ENCODE results near the gene KCTD2.

Gene KCTD2

DNA sequence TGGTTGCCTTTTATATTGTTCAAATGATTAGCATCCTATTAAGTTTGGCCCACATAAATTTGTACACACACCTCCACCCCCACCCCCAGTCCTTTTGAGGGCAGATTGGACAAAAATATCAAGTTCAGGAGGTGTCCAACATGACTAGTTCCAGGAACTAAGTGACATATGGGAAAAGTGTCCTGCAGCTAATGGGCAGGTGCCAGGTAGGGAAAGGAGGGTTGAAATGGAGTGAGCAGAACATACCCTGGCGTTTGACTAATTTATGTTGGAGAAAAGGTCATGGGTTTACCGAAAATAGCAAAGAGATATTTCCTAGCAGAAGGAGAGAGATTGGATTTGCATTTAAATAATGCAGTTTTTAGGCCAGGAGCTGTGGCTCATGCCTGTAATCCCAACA, 4.9 kb downstream of the KCTD2 start:
- DNase-seq (ENCODE audit: low read depth, low spot score) = no peak
- Histone ChIP-seq H3K9me3 (ENCODE audit: control insufficient read depth, insufficient read depth, low read length) (no peaks in the 10 kb centered on the region), H3K36me3 (ENCODE audit: control insufficient read depth, insufficient read depth, low read length) (peaks cover 13% of the 10 kb centered on the region; the same call in 1 of the 2 replicates), H3K4me3 (ENCODE audit: low read length) (no peak overlapping the region), H3K4me1 (ENCODE audit: control insufficient read depth, insufficient read depth, low read length) (no peaks in the 10 kb centered on the region), H3K27me3 (ENCODE audit: control insufficient read depth, insufficient read depth, low read length) (no peaks in the 10 kb centered on the region), H3K27ac (ENCODE audit: low read length) (no peak overlapping the region)
- WGBS (ENCODE audit: insufficient coverage, insufficient read length) = no CpG with 5 or more reads among the region's 2 CpGs

GRCh38 chr17:75059369-75060345, 12.6 kb downstream of the KCTD2 start:
- Histone ChIP-seq H3K4me1 (ENCODE audit: control insufficient read depth, insufficient read depth, low read length) (no peaks in the 10 kb centered on the region), H3K4me3 (ENCODE audit: low read length) (no peak overlapping the region), H3K9me3 (ENCODE audit: control insufficient read depth, insufficient read depth, low read length) (no peaks in the 10 kb centered on the region), H3K36me3 (ENCODE audit: control insufficient read depth, insufficient read depth, low read length) (peaks cover 21% of the 10 kb centered on the region), H3K27me3 (ENCODE audit: control insufficient read depth, insufficient read depth, low read length) (no peaks in the 10 kb centered on the region), H3K27ac (ENCODE audit: low read length) (no peak overlapping the region)
- no CpG with 5 or more reads among the region's 25 CpGs for WGBS (ENCODE audit: insufficient coverage, insufficient read length)
- no peak for DNase-seq (ENCODE audit: low read depth, low spot score)

DNA sequence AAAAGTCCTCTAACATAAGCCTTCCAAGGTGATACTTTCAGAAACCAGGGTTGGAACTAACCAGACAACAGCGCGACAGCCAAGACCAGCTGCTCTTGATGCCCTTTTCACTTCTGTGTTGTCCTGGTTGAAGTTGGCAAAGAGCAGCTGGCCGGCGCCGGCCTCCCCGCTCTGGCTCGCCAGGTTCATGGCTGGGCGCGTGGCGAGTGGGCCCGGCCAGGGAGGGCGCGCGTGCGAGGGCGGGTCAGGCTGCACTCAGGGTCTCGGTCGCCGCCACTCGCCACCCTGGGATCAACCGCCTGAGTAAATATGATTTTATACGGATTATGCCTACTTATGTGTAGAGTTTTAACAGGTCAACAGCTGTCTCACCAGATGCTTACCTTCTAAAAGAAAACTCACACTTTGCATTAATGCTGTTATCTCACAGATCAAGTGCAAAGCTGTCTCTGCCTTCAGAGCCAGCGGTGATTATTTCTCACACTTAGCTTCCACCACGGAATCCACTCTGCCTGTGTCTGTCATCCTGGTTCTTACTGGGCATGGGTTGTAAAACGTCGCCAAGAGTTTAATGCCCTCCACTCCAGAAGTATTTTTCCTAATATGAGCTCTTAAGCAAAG, 13.5 kb downstream of the KCTD2 start:
- Histone ChIP-seq H3K27ac (ENCODE audit: low read length) (no peak overlapping the region), H3K9me3 (ENCODE audit: control insufficient read depth, insufficient read depth, low read length) (no peaks in the 10 kb centered on the region), H3K4me3 (ENCODE audit: low read length) (no peak overlapping the region), H3K4me1 (ENCODE audit: control insufficient read depth, insufficient read depth, low read length) (no peaks in the 10 kb centered on the region), H3K36me3 (ENCODE audit: control insufficient read depth, insufficient read depth, low read length) (peaks cover 21% of the 10 kb centered on the region), H3K27me3 (ENCODE audit: control insufficient read depth, insufficient read depth, low read length) (no peaks in the 10 kb centered on the region)
- WGBS (ENCODE audit: insufficient coverage, insufficient read length) = no CpG with 5 or more reads among the region's 26 CpGs
- no peak for DNase-seq (ENCODE audit: low read depth, low spot score)

- Histone ChIP-seq H3K27ac (ENCODE audit: low read length) (no peak overlapping the region), H3K36me3 (ENCODE audit: control insufficient read depth, insufficient read depth, low read length) (peaks cover 21% of the 10 kb centered on the region), H3K4me3 (ENCODE audit: low read length) (no peak overlapping the region), H3K9me3 (ENCODE audit: control insufficient read depth, insufficient read depth, low read length) (no peaks in the 10 kb centered on the region), H3K4me1 (ENCODE audit: control insufficient read depth, insufficient read depth, low read length) (no peaks in the 10 kb centered on the region), H3K27me3 (ENCODE audit: control insufficient read depth, insufficient read depth, low read length) (no peaks in the 10 kb centered on the region)
- WGBS (ENCODE audit: insufficient coverage, insufficient read length) = no CpG with 5 or more reads among the region's 10 CpGs
- no peak for DNase-seq (ENCODE audit: low read depth, low spot score)
These were observed 14.0 kb downstream of the KCTD2 start for GRCh38 chr17:75061055-75061438.

- Histone ChIP-seq H3K4me1 (ENCODE audit: control insufficient read depth, insufficient read depth, low read length) (no peaks in the 10 kb centered on the region), H3K27me3 (ENCODE audit: control insufficient read depth, insufficient read depth, low read length) (no peaks in the 10 kb centered on the region), H3K36me3 (ENCODE audit: control insufficient read depth, insufficient read depth, low read length) (peaks cover 21% of the 10 kb centered on the region), H3K4me3 (ENCODE audit: low read length) (no peak overlapping the region), H3K27ac (ENCODE audit: low read length) (no peak overlapping the region), H3K9me3 (ENCODE audit: control insufficient read depth, insufficient read depth, low read length) (no peaks in the 10 kb centered on the region)
- no CpG with 5 or more reads among the region's 8 CpGs for WGBS (ENCODE audit: insufficient coverage, insufficient read length)
- DNase-seq (ENCODE audit: low read depth, low spot score) = no peak
These were observed 14.6 kb downstream of the KCTD2 start for GRCh38 chr17:75061618-75062017.

GRCh38 chr17:75063201-75063600, 16.2 kb downstream of the KCTD2 start:
- Histone ChIP-seq H3K9me3 (ENCODE audit: control insufficient read depth, insufficient read depth, low read length) (no peaks in the 10 kb centered on the region), H3K27ac (ENCODE audit: low read length) (no peak overlapping the region), H3K4me1 (ENCODE audit: control insufficient read depth, insufficient read depth, low read length) (no peaks in the 10 kb centered on the region), H3K27me3 (ENCODE audit: control insufficient read depth, insufficient read depth, low read length) (no peaks in the 10 kb centered on the region), H3K4me3 (ENCODE audit: low read length) (no peak overlapping the region), H3K36me3 (ENCODE audit: control insufficient read depth, insufficient read depth, low read length) (peaks cover 21% of the 10 kb centered on the region)
- no CpG with 5 or more reads among the region's 13 CpGs for WGBS (ENCODE audit: insufficient coverage, insufficient read length)
- no peak for DNase-seq (ENCODE audit: low read depth, low spot score)

DNA sequence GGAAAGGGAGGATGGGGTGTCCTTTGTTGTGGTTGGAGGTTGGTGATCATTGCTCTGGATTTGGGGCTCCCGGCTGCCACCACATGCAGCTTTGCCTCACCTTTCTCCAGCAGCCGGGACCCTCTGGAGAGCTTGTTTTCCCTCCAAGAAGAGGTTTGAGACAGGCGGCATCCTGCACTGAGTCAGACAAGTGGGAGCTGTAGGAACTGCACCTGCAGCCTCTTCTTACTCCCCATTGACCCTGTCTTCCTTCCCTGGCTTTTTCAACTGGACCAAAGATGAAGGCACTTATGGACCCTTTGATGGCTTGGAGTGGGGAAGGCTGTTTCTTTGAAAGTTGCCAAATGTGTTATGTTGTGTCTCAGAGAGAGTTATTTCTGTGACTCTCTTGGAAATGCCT, 16.6 kb downstream of the KCTD2 start:
- H3K27me3 ChIP-seq (ENCODE audit: control insufficient read depth, insufficient read depth, low read length) = no peaks in the 10 kb centered on the region
- no peak overlapping the region for H3K27ac ChIP-seq (ENCODE audit: low read length)
- DNase-seq (ENCODE audit: low read depth, low spot score) = no peak
- peaks cover 21% of the 10 kb centered on the region for H3K36me3 ChIP-seq (ENCODE audit: control insufficient read depth, insufficient read depth, low read length)
- H3K4me3 ChIP-seq (ENCODE audit: low read length) = no peak overlapping the region
- H3K9me3 ChIP-seq (ENCODE audit: control insufficient read depth, insufficient read depth, low read length) = no peaks in the 10 kb centered on the region
- no CpG with 5 or more reads among the region's 3 CpGs for WGBS (ENCODE audit: insufficient coverage, insufficient read length)
- H3K4me1 ChIP-seq (ENCODE audit: control insufficient read depth, insufficient read depth, low read length) = no peaks in the 10 kb centered on the region

DNA sequence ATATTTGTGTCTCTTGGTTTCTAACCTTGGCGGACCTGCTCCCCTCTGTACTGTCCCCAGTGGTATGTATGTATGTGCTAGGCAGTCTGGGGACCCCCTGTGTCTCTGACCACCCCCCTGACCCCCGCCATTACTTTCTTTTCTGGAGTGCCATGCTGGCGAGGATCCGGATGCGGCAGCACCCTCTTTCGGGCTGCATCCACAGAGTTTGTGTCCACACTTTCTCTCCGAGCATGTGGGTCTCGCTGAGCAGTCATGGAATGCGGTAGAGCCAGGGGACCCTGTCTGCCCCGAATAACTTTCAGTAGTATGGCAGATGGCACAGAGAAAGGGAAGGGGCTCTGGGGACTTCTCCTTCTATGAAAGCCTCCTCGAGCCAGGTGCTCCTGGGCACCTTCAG, 17.0 kb downstream of the KCTD2 start:
- DNase-seq (ENCODE audit: low read depth, low spot score) = no peak
- Histone ChIP-seq H3K4me1 (ENCODE audit: control insufficient read depth, insufficient read depth, low read length) (no peaks in the 10 kb centered on the region), H3K4me3 (ENCODE audit: low read length) (no peak overlapping the region), H3K27me3 (ENCODE audit: control insufficient read depth, insufficient read depth, low read length) (no peaks in the 10 kb centered on the region), H3K9me3 (ENCODE audit: control insufficient read depth, insufficient read depth, low read length) (no peaks in the 10 kb centered on the region), H3K36me3 (ENCODE audit: control insufficient read depth, insufficient read depth, low read length) (peaks cover 21% of the 10 kb centered on the region), H3K27ac (ENCODE audit: low read length) (no peak overlapping the region)
- no CpG with 5 or more reads among the region's 11 CpGs for WGBS (ENCODE audit: insufficient coverage, insufficient read length)

GRCh38 chr17:75064460-75064859, 17.4 kb downstream of the KCTD2 start:
- H3K9me3 ChIP-seq (ENCODE audit: control insufficient read depth, insufficient read depth, low read length) = no peaks in the 10 kb centered on the region
- H3K27me3 ChIP-seq (ENCODE audit: control insufficient read depth, insufficient read depth, low read length) = no peaks in the 10 kb centered on the region
- H3K4me1 ChIP-seq (ENCODE audit: control insufficient read depth, insufficient read depth, low read length) = no peaks in the 10 kb centered on the region
- peaks cover 19% of the 10 kb centered on the region for H3K36me3 ChIP-seq (ENCODE audit: control insufficient read depth, insufficient read depth, low read length)
- no peak for DNase-seq (ENCODE audit: low read depth, low spot score)
- no CpG with 5 or more reads among the region's 8 CpGs for WGBS (ENCODE audit: insufficient coverage, insufficient read length)
- no peak overlapping the region for H3K4me3 ChIP-seq (ENCODE audit: low read length)
- no peak overlapping the region for H3K27ac ChIP-seq (ENCODE audit: low read length)

DNA sequence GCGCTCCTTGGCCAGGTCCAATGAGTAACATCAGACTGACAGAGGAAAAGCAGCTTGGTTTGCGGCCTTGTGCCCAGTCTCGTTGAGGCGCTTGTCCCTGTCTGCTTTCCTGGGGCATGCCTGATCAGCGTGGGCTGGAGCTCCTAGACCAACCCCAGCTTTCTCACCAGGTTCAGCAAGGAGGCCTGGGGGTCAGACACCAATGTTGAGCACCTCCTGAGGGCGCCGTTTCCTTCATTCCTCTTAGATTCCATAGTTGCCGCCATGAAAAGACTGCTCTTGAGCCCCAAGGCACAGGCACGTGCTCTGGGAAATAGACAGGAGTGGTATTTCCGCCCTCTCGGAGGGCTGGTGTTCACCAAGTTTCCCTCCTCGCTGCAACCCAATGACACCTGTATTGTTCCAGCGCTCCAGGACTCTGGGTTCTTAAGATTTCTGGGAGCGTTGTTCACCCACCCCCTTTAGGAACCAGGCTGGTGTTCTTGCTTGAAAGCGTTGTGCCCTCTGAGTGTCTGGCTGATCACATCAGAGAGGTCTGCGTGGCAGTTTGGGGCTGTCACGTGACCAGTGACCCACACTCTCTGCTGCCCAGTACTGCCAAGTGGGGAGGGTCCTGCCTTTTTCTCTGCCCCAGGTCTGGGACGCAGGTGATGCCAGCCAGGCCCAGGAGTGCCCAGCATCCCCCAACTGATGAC, 18.0 kb downstream of the KCTD2 start:
- no CpG with 5 or more reads among the region's 18 CpGs for WGBS (ENCODE audit: insufficient coverage, insufficient read length)
- Histone ChIP-seq H3K27ac (ENCODE audit: low read length) (no peak overlapping the region), H3K4me1 (ENCODE audit: control insufficient read depth, insufficient read depth, low read length) (no peaks in the 10 kb centered on the region)

More for the DNA sequence above, 18.0 kb downstream of the KCTD2 start:
- no peak for DNase-seq (ENCODE audit: low read depth, low spot score)
- Histone ChIP-seq H3K36me3 (ENCODE audit: control insufficient read depth, insufficient read depth, low read length) (peaks cover 16% of the 10 kb centered on the region), H3K4me3 (ENCODE audit: low read length) (no peak overlapping the region), H3K9me3 (ENCODE audit: control insufficient read depth, insufficient read depth, low read length) (no peaks in the 10 kb centered on the region), H3K27me3 (ENCODE audit: control insufficient read depth, insufficient read depth, low read length) (no peaks in the 10 kb centered on the region)
